Measurements from ENCODE around the gene HDAC7.
"Not testable (repeated sequence)": the region's sequence is repeated elsewhere in the genome, so short reads cannot be mapped to it uniquely, and the experiment has no call there.

HDAC7 gene

DNA sequence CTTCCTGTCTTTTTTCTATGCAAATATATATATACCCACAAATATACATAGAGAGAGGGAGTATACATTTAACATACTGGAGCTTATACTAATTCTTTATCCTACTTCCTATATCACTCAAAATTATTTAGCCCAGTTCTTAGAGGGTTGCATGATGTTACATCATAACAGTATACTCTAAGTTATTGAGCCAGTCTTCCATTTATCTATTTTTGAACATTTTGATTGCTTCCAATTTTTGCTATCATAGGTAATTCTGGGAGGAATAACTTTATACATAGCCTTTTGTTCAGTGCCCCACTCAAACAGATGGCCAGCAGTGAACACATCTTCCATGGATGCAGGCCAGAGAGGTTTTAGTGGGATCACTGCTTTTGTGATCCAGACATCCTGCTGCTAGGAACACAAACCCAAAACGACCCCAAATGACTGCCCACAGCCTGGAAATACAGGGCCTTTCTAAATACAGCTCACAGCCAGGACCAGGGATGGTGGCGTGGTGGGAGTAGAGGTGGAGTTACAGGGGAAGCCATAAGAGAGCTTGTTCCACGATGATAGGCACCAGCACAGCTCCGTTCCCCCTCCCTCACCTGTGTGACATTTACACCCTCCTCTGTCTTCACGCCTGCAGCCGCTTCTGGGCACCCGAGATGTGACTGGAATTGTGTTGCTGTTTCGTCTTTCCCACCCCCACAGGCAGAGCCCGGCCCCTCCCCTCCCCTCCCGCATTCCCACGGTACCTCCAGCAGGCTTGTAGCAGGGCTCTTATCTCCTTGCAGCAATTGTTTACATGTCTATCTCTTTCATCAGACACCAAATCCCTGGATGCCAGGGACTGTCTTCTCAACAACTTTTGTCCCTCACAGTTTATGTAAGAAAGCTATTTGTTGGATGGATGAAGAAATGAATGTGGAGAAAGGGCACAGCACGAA is 30.7 kb upstream of the HDAC7 start:
- in situ Hi-C loops (cut with MboI; ENCODE audit: low sequenced_read_pairs): no loop called here

GRCh38 chr12:47849261-47849660 is 29.6 kb upstream of the HDAC7 start:
- in situ Hi-C loops (cut with MboI; ENCODE audit: low sequenced_read_pairs): no loop called here

DNA sequence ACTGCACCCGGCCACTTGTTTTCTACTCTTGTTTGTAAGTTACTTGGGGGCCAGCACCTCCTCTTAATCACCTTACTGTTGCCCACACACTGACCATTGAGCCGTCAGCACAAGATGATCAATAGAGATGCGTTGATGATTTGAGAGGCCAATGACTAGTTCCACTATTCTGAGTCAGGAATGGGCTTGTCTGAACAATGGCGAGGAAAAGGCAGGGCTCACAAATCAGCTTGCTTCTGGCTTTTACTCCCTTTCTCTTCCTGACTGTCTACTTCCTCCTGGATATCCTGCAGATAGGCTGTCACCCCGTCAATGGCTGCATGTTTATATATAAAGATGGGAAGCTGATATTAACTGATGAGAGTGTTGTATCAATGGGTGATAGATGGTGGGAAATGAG is 29.1 kb upstream of the HDAC7 start:
- in situ Hi-C loops (cut with MboI; ENCODE audit: low sequenced_read_pairs): no loop called here

GRCh38 chr12:47846294-47846996 is 26.7 kb upstream of the HDAC7 start:
- in situ Hi-C loops (cut with MboI; ENCODE audit: low sequenced_read_pairs): no loop called here

DNA sequence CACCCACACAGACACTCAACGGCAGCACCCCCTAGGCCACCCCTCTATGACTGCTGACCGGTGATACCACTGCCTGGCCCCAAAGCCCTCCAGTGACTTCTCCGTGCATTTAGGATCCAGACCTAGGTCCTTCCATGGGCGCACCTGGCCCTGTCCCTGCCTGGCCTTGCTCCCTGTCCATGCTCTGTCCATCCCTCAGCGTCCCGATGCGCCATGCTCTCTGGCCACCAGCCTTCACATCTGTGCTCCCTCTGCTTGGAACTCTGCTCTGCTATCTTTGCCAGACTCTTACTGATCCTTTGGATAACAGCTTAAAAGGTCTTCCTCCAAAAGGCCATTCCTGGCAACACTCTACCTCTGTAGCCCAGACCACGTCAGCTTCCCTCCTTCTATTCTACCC is 25.4 kb upstream of the HDAC7 start:
- in situ Hi-C loops (cut with MboI; ENCODE audit: low sequenced_read_pairs): no loop called here

GRCh38 chr12:47844264-47845019 is 24.7 kb upstream of the HDAC7 start:
- in situ Hi-C loops (cut with MboI; ENCODE audit: low sequenced_read_pairs): no loop called here

- in situ Hi-C loops (cut with MboI; ENCODE audit: low sequenced_read_pairs): no loop called here
Observed at GRCh38 chr12:47843226-47843980, 23.7 kb upstream of the HDAC7 start.

GRCh38 chr12:47842543-47842942 is 22.8 kb upstream of the HDAC7 start:
- in situ Hi-C loops (cut with MboI; ENCODE audit: low sequenced_read_pairs): not testable (repeated sequence)

- in situ Hi-C loops (cut with MboI; ENCODE audit: low sequenced_read_pairs): no loop called here
Observed at GRCh38 chr12:47841910-47842309, 22.2 kb upstream of the HDAC7 start.

GRCh38 chr12:47841501-47841900 is 21.8 kb upstream of the HDAC7 start:
- in situ Hi-C loops (cut with MboI; ENCODE audit: low sequenced_read_pairs): no loop called here

DNA sequence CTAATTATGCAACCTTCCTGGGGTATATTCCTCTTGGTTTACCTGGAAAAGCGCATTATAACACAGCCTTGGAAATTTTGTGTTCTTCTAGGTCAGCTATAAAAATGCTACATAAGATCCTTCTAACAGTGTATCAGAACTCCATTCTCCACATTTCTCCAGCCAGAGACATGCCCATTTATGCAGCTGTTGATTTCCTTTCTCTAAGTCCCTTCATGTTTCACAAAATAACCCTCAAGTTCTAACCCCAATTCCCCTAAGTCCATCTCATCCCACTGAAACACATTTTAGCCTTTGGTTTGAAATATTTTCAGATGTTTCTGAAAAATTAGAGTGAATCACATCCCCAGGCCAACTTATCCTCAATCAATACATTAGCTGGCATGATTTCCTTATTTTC is 20.9 kb upstream of the HDAC7 start:
- in situ Hi-C loops (cut with MboI; ENCODE audit: low sequenced_read_pairs): no loop called here

DNA sequence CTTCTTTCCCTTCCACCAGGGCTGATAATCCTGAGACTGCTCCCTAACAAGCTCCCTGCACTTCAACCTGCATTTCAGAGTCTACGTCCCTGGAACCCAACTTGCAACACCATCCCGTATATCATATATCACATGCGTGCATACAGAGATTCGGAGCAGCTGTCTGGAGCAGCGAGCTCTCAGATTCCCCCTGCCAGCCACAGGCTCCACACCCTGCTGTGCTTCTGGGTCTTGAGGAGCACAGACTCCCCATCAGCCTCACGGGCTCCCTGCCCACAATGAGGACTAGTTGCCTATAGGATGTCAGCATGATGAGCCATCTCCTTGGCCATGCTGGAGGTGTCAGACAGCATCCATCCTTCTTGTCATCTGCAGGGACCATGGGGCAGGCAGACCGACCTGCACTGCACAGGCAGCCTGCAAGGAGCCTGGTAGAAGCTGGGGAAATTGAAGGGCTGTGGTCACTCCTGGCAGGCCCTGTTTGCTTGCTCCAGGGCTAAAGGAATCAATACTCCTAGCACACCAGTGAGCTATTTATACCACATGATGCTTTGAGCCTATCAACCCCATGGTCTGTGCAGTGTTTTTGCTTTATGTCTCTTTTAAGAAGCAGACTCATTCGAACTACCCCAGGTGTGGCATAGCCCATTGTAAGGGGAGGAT is 19.6 kb upstream of the HDAC7 start:
- in situ Hi-C loops (cut with MboI; ENCODE audit: low sequenced_read_pairs): no loop called here

GRCh38 chr12:47838286-47838931 is 18.7 kb upstream of the HDAC7 start:
- in situ Hi-C loops (cut with MboI; ENCODE audit: low sequenced_read_pairs): no loop called here

- in situ Hi-C loops (cut with MboI; ENCODE audit: low sequenced_read_pairs): no loop called here
Observed at GRCh38 chr12:47837190-47838171, 17.8 kb upstream of the HDAC7 start.

DNA sequence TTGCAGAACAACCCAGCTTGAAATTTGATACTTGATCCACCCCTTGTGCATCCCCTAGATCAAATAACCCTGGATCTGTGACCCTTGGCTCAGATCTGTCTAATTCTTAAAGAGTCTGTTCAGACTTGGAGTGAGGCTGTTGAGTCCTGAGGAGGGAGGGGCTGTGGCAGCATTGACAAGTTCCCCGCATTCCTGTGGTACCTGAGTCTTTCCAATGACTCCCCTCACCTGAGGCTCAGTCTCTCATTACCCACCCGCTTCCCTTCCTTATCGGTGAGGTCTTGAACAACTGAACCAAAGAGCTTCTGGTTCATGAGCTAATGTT is 16.1 kb upstream of the HDAC7 start:
- in situ Hi-C loops (cut with MboI; ENCODE audit: low sequenced_read_pairs): no loop called here

- in situ Hi-C loops (cut with MboI; ENCODE audit: low sequenced_read_pairs): no loop called here
Observed at GRCh38 chr12:47835006-47835830, 15.5 kb upstream of the HDAC7 start.

DNA sequence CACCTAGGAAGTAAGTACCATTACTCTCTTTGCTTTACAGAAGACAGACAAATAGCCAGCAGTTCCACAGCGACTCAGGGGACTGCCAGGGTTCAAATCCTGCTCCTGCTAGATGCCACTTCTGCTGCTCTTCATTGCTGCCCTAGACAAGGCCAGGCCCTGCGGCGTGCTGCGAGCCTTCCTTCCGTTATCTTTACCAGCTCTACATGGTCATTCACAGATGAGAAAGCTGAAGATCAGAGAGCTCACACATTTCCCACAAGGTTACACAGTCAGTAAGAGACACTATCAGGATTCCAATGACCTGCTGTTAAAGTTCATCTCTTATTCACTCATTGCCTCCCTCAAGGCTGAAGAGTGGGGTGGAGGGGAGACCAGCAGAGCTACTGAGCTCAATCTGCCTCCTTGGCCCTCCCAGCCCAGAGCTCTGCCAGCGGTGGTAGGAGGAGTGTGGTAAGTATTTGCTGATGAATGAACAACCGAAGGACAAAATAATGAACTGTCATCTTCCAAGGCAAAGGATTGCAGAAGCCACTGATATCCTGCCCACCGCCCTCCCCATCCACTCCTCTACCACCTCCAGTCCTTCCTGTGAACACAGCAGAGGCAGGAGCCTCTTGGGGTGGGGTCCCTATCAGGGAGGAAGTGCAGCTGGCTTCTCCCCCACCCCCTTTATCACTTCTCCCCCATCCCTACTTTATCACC is 14.6 kb upstream of the HDAC7 start:
- in situ Hi-C loops (cut with MboI; ENCODE audit: low sequenced_read_pairs): no loop called here
